Lower leg skin (tissue), 3 donors: ENCODE measurements around the gene DGKQ.

Source experiments
- CTCF ChIP-seq, 3 donors: fragments of 450-650 bp; IDR thresholded peaks; one replicate each; pipeline ENCODE4 v1.5.1; 2016; ENCODE audit warnings: antibody characterized with exemption in 3 of 3, mild to moderate bottlenecking in 3 of 3, moderate library complexity in 2 of 3
- POLR2A ChIP-seq, 2 donors: fragments of 450-650 bp; IDR thresholded peaks; one replicate each; pipeline ENCODE4 v1.6.1; 2016 to 2017; ENCODE audit warnings: antibody characterized with exemption in 2 of 2, mild to moderate bottlenecking in 1 of 2, moderate library complexity in 1 of 2

DNA sequence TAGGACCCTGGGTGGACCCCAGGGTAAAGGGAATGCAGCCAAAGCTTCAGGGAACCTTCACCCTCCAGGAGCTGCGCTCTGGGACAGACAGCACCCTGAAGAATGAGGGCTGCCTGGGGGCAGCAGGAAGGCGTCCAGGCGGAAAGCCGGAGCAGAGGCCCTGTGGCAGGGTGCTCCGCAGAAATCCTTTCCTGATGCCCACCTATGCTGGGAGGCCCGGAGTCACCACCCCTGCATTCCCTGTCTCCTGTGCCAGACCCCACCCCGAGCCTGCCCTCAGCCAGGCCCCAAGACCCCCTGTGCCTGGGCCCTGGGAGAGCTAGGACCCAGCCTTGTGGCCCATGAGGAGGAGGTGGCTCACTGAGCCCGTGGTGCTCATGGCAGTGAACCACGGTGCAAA, 1.3 kb upstream of the DGKQ start:
- TF ChIP-seq CTCF (IDR thresholded peaks at IDR 0.05) (no peak), POLR2A (IDR thresholded peaks at IDR 0.05) (no peak)
